UCSD-AML1 (cell line): ENCODE results near the gene GRIK5.
"Not testable (repeated sequence)": the region's sequence is repeated elsewhere in the genome, so short reads cannot be mapped to it uniquely, and the experiment has no call there.

Experiments used
- DNase-seq: peaks from one replicate; lab custom pipeline; 2025; ENCODE audit not compliant: unreplicated experiment; lab: John Stamatoyannopoulos, UW

GRIK5 gene

DNA sequence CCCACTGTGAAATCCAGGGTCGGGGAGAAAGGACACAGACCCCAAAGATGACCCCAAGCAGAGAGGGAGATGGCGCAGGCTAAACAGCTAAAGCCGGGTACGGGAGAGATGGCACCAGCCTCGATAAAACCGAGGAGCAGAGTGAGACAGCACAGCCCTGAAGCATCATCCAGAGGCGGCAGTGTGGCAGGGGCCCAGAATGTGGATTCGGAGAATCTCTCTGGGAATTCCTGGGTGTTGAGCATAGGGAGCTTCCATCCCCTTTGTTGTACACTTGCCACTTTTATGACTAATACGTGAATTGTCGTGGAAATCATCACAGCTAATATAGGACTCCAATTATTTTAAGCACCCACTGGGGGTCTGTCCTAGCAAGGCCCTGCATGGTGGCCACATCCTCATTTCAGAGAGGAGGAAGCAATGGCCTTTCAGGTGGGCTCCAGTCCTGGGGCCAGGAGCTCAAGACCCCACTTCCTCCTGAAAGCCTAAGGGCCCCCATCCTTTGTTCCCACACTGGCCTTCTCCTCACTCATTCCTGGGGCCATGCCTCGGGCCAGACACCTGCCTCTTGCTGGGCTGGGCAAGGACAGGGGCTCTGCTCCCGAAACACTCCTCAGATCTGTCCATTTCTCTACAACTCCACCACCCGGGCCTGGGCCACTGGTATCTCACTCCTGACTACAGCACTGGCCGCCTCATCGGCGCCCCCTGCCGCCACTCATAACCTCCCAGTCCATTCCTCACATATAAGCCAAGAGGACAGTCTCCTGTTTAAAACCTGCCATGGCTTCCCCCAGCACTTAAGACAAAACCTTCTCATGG lies 46.7 kb downstream of the GRIK5 start:
- peak; percentile 49 for DNase-seq

- no peak for DNase-seq
These were observed 47.4 kb downstream of the GRIK5 start for GRCh38 chr19:42022616-42023015.

- no peak for DNase-seq
These were observed 48.8 kb downstream of the GRIK5 start for GRCh38 chr19:42021185-42021584.

- DNase-seq = no peak
These were observed 51.4 kb downstream of the GRIK5 start for GRCh38 chr19:42018503-42019193.

GRCh38 chr19:42017040-42017439 lies 53.0 kb downstream of the GRIK5 start:
- DNase-seq = no peak

DNA sequence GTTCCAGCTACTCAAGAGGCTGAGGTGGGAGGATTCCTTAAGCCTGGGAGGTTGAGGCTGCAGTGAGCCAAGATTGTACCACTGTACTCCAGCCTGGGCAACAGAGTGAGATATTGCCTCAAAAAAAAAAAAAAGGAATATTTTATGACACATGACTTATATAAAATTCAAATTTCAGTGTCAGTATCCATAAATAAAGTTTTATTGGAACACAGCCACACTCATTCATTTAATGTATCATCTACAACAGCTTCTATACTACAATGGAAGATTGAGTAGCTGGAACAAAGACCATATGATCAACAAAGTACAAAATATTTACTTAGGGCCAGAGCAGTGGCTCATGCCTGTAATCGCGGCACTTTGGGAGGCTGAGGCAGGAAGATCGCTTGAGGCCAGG lies 57.3 kb downstream of the GRIK5 start:
- DNase-seq = not testable (repeated sequence)

DNA sequence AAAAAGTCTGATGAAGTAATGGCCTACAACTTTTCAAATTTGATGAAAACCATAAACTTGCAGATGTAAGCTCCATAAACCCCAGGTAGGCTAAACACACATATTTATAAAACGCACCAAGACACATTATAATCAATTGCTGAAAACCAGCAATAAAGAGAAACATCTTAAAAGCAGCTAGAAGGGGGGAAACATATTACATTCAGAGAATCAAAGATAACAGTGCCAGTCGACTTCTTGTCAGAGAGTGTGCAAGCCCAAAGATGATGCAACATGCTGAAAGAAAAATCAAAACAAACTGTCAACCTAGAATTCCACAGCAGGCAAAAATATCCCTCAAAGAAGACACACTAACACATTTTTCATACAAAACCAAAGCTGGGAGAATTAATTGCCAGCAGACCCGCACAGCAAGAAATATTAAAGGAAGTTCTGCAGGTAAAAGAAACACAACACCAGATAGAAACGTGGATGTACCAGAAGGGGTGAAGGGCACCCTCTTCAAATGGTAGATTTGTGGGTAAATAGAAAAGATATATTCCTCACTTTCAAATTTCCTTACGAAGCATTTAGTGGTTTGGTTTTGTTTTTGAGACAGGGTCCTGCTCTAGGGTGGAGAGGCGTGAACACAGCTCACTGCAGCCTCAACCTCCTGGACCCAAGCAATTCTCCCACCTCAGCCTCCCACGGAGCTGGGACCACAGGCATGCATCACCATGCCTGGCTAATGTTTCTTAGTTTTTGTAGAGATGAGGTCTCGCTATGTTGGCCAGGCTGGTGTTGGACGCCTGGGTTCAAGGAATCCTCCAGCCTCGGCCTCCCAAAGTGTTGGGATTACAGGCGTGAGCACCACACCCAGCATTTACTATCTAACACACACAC lies 59.5 kb downstream of the GRIK5 start:
- no peak for DNase-seq

GRCh38 chr19:42006569-42006968 lies 63.4 kb downstream of the GRIK5 start:
- DNase-seq = no peak

DNA sequence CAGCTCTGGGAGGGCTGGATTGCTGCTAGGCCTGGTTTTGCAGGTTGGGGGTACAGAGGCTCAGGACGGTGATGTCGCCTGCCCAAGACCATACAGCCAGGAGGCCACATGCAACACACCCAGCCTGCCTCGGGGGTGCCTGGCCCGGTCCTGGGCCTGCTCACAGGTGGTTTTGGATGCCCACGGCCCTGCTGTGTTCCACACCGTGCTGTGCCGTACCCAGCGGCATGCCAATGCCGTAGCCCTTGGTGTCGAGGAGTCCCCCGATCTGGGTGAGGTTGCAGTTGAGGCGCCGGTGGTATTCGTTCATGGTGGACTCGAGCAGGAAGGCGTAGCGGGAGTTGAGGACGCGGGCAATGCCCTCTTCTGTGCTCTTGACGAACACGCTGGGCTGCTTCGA lies 64.5 kb downstream of the GRIK5 start:
- no peak for DNase-seq

GRCh38 chr19:42003506-42004294 lies 66.3 kb downstream of the GRIK5 start:
- DNase-seq = no peak

- DNase-seq = no peak
These were observed 70.2 kb downstream of the GRIK5 start for GRCh38 chr19:41999878-42000208.

GRCh38 chr19:41999071-41999877 lies 70.7 kb downstream of the GRIK5 start:
- no peak for DNase-seq

GRCh38 chr19:41998246-41999020 lies 71.6 kb downstream of the GRIK5 start:
- DNase-seq = no peak

- no peak for DNase-seq
These were observed 72.2 kb downstream of the GRIK5 start for GRCh38 chr19:41997851-41998229.

GRCh38 chr19:41997121-41997850 lies 72.7 kb downstream of the GRIK5 start:
- DNase-seq = peak; percentile 33

DNA sequence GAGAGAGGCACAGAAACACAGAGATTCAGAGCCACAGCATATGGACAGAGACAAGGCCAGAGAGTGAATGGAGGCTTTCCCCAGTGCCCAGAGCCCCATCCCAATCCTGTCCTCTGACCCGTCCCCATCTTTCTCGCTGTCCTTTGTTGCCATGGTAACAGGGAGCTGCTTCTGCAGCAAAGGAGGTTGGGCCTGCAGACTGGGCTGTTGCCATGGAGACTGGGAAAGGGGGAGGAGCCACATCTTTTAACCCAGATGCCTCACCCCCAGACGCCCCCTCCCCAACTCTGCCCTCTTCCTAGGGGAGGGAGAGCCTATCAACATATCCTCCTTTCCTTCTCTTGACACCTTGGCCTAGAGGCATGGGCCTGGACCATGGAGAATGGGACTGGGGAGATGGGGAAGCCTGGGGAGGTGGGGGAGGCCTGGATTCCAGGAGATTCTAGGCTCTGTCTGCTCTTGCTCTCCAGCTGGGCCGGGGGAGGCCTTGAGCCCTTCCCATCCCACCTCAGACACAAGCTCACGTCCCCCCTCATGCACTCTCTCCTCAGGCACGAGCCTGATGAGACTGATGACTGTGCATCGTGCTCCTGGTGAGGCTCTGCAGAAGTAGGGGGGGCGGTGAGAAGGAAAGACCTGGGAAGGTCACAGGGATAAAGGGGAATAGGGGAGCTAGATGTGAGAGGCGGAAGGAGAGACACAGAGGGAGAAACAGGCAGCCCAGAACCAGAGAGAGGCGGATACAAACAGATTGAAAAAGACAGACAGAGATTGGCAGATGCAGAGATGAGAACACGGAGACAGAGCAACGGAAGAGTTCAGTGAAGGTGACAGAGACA lies 73.8 kb downstream of the GRIK5 start:
- no peak for DNase-seq

GRCh38 chr19:41994994-41995958 lies 74.7 kb downstream of the GRIK5 start:
- DNase-seq = no peak
